ENCODE data around the gene KBTBD7. TPM values are rescaled to one million over a fixed set of nuclear protein-coding genes. Genes with fewer than 3 reads are reported as not detected.
"Not testable (repeated sequence)": the region's sequence is repeated elsewhere in the genome, so short reads cannot be mapped to it uniquely, and the experiment has no call there.

Gene KBTBD7
- polyA plus RNA-seq, 3 donors: 17.4 to 18.2 (median 18.0) TPM

DNA sequence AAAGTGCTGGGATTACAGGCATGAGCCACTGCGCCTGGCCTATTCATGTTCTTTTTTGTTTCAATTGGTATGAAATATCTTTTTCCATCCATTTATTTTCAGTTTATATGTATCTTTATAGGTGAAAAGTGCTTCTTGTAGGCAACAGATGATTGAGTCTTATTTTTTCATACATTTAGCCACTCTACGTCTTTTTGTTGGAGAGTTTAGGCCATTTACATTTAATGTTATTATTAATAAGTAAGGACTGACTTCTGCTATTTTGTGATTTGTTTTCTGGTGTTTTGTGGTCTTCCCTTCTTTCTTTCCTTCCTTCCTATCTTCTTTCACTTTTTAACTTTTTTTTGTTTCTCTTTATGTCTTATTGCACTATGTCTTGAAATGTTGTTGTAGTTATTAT lies 16.7 kb upstream of the KBTBD7 start:
- DNase-seq (ENCODE audit: extremely low read depth in 1 of 11, low read depth in 9 of 11, low spot score in 4 of 11): no peak

DNA sequence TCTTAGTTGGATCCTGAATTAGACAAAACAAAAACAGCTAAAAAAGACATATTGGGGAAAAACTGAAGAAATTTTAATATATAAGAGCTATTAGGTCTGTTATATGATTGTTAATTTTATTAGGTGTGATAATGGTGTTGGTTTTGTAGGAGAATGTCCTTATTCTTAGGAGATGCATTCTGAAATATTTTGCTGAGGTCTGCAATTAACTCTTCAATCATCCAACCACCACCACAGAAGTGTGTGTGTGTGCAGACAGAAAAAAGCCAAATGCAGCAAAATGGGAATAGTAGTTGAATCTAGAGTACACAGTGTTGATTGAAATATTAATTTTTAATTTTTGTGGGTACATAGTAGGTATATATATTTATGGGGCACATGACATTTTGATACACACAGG lies 12.1 kb upstream of the KBTBD7 start:
- no peak for DNase-seq (ENCODE audit: extremely low read depth in 1 of 11, low read depth in 9 of 11, low spot score in 4 of 11)

DNA sequence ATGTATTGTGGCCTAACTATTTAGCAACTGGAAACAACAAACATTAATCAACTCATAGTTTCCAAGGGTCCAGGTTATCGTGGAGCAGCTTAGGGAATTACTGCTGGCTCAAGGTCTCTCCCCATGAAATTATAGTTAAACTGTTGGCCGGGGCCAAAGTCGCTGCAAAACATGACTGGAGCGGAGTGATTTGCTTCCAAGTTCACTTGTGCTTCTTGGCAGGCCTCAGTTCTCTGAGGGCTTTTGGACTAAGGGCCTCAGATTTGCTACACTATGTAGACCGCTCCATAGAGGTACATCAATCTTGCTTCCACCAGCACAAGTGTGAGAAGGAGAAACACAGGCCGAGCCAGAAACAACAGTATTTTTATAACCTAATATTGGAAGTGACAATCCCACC lies 9.4 kb upstream of the KBTBD7 start:
- peak in 8 of 11 donors; percentile 8 to 53 (median 42) for DNase-seq (ENCODE audit: extremely low read depth in 1 of 11, low read depth in 9 of 11, low spot score in 4 of 11)

DNA sequence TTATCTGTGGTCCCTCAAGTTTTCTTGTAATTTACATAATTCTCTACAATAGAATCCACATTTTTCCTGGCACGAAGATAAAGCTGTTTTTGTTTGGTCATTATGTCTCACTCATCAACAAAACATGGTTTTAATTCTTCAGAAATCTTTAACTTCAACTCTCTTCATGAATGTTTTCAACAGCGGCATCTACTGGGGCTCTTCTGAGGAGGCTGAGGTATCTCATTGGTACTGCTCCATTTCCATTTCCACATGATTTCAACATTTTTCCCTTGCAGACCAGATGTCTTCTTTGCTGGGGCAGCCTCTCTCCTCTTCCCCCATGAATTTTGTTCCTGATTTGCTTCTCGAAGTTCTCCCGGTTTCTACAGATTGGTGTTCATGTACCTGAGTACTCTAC lies 5.8 kb upstream of the KBTBD7 start:
- DNase-seq (ENCODE audit: extremely low read depth in 1 of 11, low read depth in 9 of 11, low spot score in 4 of 11): no peak

DNA sequence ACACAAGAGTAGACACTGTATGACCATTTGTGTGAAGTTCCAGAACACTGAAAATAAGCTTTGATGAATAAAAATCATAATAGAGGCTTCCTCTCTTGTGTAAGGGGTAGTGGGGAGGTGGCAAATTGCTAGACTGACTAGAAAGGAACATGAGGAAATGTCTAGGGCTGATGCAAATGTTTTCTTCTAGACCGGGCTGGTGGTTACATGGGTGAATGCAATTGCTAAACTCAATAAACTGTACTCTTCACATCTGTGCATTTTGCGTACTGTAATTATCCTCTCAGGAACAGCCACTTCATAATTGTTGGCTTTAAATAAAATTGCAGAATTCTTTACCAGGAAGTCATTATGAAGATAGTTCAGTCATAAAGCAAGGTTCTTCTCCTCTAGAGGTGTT lies 5.2 kb upstream of the KBTBD7 start:
- no peak for DNase-seq (ENCODE audit: extremely low read depth in 1 of 11, low read depth in 9 of 11, low spot score in 4 of 11)

DNA sequence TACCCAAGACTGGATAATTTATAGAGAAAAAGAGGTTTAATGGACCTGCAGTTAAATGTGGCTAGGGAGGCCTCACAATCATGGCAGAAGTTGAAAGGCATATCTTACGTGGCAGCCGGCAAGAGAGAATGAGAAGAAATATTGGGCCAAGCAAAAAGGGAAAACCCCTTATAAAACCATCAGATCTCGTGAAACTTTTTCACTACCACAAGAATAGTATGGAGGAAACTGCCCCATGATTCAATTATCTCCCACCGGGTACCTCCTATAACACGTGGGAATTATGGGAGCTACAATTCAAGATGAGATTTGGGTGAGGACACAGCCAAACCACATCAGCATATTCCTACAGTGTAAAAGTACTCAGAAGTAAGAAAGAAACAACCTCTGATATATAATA lies 4.7 kb upstream of the KBTBD7 start:
- DNase-seq (ENCODE audit: extremely low read depth in 1 of 11, low read depth in 9 of 11, low spot score in 4 of 11): no peak

DNA sequence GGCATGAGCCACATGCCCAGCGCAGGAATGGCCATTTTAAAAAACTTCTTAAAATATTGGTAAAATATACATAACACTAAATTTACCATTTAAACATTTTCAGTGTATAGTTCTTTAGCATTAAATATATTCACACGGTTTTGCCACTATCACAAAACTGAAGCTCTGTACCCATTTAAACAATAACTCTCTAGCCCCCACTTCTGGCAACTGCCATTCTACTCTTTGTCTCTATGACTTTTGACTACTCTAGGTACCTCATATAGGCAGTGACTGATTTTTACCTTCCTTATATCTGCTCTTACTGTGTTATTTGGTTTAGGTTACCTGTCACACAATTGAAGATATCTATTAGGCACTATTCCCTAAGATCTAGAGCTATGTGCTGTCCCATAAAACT lies 2.3 kb upstream of the KBTBD7 start:
- DNase-seq (ENCODE audit: extremely low read depth in 1 of 11, low read depth in 9 of 11, low spot score in 4 of 11): no peak

DNA sequence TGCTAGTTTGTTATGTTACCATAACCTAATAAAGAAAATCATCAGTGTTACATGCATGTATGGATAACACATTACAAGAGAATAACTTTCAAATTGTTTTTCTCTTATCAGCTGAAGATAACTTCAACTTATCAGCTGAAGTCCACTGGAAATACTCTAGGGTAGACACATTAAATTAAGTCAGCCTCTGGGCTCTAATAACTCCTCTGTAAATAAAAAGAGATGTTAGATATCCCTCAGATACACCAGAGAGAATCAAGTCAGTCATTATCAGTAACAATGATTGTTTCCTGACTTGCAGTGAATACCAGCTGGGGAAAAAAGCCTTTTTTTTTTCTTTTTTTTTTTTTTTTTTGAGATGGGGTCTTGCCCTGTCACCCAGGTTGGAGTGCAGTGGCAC lies 1.6 kb upstream of the KBTBD7 start:
- no peak for DNase-seq (ENCODE audit: extremely low read depth in 1 of 11, low read depth in 9 of 11, low spot score in 4 of 11)

DNA sequence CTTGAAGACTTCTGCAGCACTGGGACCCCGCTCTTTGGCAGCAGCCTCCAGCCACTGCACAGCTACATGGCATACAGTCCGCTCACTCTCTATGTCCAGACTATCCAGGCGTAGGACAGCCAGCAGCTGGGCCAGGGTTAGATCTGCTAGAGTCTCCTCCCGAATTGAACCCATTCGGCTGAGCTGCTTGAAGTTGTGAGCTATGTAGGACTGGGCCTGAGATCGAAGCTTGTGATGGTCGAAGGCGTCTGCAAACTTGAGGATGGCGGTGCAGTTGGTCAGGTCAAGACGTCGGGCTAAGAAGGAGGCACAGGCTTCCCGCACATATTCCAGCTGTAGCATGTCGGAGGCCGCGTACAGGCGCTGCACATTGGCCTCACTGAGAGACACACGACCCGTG lies 900 bp downstream of the KBTBD7 start:
- DNase-seq (ENCODE audit: extremely low read depth in 1 of 11, low read depth in 9 of 11, low spot score in 4 of 11): no peak

DNA sequence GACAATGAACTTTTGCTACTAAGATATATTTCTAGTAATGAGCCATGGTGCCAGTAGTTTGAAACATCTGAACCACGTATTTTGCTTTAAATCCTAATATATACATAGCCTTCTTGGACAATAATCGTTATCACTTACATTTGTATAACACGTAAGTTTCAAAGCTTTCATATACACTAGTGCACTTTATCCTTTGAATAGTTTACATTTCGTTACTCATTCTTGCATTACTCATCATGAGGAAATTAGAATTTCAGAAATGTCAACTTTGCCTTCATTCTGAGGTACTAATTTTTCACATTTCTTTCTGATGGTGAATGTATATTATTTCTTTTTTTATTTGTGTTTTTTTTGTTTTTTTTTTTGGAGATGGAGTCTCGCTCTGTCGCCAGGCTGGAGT lies 5.8 kb downstream of the KBTBD7 start:
- no peak for DNase-seq (ENCODE audit: extremely low read depth in 1 of 11, low read depth in 9 of 11, low spot score in 4 of 11)

DNA sequence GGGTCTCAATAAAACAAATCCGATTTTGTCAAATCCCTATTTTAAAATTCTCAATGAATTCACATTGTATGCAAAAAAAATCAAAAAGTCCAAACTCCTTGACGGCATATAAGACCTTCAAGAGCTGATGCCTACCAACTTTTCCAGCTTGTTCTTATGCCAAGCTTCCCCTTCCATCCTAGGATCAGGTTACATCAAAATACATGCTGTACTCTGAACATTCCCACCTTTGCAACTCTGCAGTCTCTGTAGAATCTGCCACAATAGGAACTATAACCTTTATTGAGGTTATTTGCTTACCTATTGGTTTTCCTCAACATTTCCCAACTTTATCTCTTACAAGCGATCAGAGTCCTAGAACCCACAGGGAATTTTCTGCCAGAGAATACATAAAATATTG lies 7.9 kb downstream of the KBTBD7 start:
- no peak for DNase-seq (ENCODE audit: extremely low read depth in 1 of 11, low read depth in 9 of 11, low spot score in 4 of 11)

DNA sequence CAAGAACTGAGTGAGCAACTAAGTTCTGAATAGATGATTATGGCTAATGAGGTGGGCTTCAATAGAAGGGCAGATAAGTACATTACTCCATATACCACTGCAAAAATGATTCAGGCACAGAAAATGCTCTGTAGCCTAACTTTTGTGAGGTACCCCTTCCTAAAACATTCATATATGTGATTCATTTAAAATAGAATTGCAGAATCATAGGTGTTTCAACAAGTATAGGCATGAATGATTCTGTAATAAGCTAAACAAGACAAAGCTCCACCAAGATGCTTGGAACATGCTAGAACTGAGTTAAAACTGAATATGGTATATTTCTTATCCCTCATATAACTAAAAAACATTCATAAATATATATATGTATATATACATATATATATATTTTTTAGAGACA lies 12.1 kb downstream of the KBTBD7 start:
- no peak for DNase-seq (ENCODE audit: extremely low read depth in 1 of 11, low read depth in 9 of 11, low spot score in 4 of 11)

DNA sequence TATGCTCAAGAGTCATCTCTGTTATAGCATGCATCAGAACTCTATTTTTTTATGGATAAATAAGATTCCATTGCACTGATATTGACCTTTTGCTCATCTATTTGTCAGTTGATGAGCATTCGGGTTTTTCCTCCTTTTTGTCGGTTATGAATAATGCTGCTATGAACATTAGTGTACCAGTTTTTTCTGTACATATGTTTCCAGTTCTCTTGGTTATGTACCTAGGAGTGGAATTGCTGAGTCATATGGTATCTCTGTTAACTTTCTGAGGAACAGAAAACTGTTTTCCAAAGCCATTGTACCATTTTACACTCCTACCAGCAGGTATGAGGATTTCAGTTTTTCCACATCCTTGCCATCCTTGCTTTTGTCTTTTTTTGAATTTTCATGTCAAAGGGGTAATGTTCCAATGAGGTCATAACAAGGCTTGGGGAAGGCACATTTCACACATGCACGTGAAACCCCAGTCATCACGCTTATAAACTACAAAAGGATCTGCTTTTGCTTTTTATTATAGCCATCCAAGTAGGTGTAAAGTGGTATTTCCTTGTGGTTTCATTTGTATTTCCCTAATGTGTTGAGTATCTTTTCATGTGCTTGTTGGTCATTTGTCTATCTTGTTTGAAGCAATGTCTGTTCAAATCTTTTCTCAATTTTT lies 14.6 kb downstream of the KBTBD7 start:
- no peak for DNase-seq (ENCODE audit: extremely low read depth in 1 of 11, low read depth in 9 of 11, low spot score in 4 of 11)

DNA sequence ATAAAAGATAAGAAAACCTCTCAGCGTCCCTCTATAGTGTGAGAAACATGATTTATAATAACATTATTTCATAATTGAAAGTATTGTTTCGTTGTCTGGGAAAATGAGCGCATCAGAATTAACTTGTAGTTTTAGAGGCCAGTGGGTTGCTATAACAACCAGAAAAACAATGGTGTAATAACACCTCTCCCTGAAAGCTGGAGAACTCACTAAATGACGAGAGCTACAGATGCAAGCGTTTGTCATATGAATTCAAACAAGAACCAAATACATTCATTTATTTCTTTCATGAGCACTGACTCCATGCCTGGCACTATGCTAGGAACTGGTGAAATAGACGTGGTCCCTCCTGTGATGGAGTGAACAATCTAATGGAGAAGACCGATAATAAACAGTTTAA lies 16.3 kb downstream of the KBTBD7 start:
- no peak for DNase-seq (ENCODE audit: extremely low read depth in 1 of 11, low read depth in 9 of 11, low spot score in 4 of 11)

DNA sequence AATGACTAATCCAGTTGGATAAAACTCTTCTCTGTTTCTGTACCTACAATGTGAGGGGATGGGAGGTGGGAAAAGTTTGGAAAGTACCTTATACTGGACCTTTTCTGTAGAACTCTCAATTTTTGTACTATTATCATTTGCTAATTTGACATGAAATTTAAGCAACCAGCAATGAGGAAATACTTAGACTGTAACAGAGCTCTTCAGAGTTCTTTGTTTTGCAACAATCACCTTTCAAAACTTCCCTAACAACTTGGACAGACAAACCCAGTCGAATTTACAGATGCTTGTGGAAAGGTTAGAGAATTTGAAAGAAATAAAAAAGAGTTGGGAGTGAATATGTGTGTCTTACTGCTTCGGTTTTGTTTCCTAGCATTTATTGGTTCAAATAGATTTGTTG lies 16.8 kb downstream of the KBTBD7 start:
- DNase-seq (ENCODE audit: extremely low read depth in 1 of 11, low read depth in 9 of 11, low spot score in 4 of 11): no peak

DNA sequence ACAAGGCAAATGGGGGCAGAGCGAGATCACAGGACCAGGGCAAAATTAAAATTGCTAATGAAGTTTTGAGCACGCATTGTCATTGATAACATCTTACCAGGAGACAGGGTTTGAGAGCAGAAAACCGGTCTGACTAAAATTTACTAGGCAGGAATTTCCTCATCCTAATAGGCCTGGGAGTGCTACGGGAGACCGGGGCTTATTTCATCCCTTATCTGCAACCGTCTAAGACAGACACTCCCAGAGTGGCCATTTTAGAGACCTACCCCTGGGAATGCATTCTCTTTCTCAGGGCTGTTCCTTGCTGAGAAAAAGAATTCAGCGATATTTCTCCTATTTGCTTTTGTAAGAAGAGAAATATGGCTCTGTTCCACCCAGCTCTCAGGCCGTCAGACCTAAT lies 18.8 kb downstream of the KBTBD7 start:
- DNase-seq (ENCODE audit: extremely low read depth in 1 of 11, low read depth in 9 of 11, low spot score in 4 of 11): not testable (repeated sequence)

DNA sequence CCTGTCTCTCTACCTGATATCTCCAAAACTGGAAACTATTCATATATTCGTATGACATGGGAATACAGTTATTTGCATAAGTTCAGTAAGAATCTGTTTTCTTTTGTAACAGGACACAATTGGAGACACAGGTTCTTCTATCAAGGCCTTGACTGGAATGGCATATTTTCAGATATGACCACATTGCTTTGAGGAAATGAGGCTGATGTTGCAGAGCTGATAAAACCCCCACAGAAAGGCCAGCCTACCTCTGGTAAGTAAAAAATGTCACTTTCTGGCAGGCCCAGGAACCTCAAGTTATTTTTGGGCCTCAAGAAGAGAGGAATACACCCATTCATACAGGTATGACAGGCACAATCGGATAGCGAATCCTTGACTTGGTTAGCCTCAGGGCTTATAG lies 32.2 kb downstream of the KBTBD7 start:
- no peak for DNase-seq (ENCODE audit: extremely low read depth in 1 of 11, low read depth in 9 of 11, low spot score in 4 of 11)

DNA sequence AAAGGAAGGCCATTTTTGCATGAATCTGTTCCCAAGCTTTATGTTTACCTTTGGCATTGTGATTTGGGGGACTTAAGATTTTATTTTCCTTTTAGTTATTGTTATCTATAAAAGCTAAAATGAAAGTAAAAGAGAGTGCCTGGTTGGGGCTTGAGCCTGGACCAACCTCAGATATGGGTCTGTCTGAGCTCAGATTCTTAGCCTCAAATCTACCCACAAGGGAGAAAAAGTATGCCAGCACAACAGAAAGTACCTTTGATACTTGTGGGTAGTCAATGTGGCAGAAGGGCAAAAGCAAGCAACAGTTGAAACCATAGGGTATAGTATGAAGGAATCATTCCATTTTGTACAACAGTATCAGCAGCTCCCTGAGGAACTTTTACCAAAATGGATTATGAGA lies 35.2 kb downstream of the KBTBD7 start:
- DNase-seq (ENCODE audit: extremely low read depth in 1 of 11, low read depth in 9 of 11, low spot score in 4 of 11): no peak

DNA sequence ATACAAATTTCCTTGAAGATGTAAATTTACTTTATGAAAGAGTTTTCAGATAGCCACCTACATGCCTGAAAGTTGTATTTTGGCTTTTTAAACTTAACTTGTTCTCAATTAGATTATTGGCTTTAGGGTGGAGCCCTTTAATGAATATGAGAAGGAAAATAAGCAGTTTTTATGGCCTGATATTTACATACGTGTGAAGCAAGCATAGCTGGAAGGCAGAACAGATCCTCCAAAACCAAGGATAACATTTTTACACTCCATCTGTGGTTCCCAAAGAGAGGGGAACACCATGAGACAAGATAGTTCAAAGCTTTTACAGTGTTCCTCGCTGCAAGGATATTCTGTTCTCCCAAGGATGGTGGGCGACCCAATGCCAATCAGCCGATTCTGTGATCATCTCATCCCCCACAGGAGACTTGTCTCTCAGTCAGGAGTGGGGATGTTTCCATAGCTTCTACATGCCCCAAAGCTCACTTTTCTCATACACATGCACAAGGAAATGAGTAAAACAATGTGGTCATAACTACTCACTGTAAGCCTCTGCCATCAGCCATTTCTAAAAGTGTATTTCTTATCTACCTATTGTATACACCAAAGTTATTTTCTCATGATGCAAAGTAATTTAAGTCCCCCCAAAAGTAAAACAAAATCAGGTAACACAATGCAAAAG lies 37.2 kb downstream of the KBTBD7 start:
- no peak for DNase-seq (ENCODE audit: extremely low read depth in 1 of 11, low read depth in 9 of 11, low spot score in 4 of 11)

DNA sequence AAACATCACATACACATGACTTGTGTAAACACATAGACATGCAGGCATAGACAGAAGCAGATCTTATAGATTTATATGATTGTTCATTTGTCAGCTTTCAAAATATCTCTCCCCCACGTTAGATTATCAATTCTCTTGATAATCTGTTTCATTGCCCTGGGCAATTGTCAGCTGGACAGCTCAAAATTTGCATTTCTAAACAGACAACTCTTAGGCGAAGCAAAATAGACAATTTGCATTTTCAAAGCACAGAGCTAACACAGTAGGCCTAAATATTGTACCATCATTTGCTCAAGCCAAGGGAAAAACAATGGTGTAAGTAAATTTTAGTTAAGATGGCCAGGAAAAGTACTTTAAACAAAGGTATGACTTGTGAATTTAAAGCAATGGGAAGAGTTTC lies 37.7 kb downstream of the KBTBD7 start:
- no peak for DNase-seq (ENCODE audit: extremely low read depth in 1 of 11, low read depth in 9 of 11, low spot score in 4 of 11)

DNA sequence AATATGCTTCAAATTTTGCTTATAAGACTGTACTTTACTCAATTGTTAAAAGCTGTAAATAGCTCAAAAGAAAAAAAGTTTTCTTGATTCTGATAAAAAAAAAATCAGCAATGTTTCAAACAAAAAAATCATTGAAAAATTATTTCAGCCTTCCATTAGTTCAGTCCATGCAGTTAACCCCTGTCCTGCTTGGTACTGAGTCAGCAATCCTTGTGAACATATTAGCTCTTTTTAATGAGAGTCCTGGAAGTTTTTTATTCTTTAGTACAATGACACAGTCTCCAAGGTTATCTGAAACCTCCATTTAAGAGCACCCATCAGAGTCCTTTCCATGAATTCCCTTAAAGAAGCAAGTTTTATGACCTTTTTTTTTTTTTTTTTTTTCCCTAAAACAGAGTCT lies 40.3 kb downstream of the KBTBD7 start:
- DNase-seq (ENCODE audit: extremely low read depth in 1 of 11, low read depth in 9 of 11, low spot score in 4 of 11): no peak

All from renal cortex interstitium (tissue), 11 donors.